CD4-positive, alpha-beta T cell (primary cell): ENCODE results near the gene TESK1. TPM values are rescaled to one million over a fixed set of nuclear protein-coding genes. Genes with fewer than 3 reads are reported as not detected.
A peak's percentile ranks its signal among the peaks of the same experiment; 100 is the strongest.

Experiments used
- ATAC-seq: fragments of 200-7000 bp; cut with Tn5 transposase; one replicate; pipeline ENCODE4 v1.10.0; 2022; ENCODE audit warnings: mild to moderate bottlenecking; ENCODE audit not compliant: poor library complexity
- CTCF ChIA-PET: fragments of 350-600 bp; sonication (Branson Sonifier 250); formaldehyde crosslinking; loops from one replicate; lab custom pipeline; 2021; ENCODE audit warnings: antibody characterized with exemption, inconsistent platforms; lab: Charles Lee
- POLR2A ChIA-PET: fragments of 350-600 bp; sonication (Branson Sonifier 250); formaldehyde crosslinking; loops from one replicate; lab custom pipeline; 2021; ENCODE audit warnings: antibody characterized with exemption, inconsistent platforms; lab: Charles Lee
- DNase-seq, 14 experiments: peaks; one replicate each; pipeline ENCODE4 v3.0.0-alpha.2; 2013 to 2020; ENCODE audit warnings: mixed read lengths in 2 of 14
- H3K27ac ChIP-seq, 2 donors: one replicate each; pipeline versions ENCODE4 v1.5.1 to v1.7.0; 2013; ENCODE audit warnings: low read length in 2 of 2, low read depth in 1 of 2, mild to moderate bottlenecking in 1 of 2
- H3K27me3 ChIP-seq, 2 experiments: 1 replicate in 1 of 2; 2 replicates in 1 of 2; pipeline versions ENCODE4 v1.6.1 to v1.7.0; 2013; ENCODE audit warnings: low read length in 2 of 2, control low read depth in 1 of 2, mild to moderate bottlenecking in 1 of 2, moderate library complexity in 1 of 2; ENCODE audit not compliant: insufficient read depth in 2 of 2, control insufficient read depth in 1 of 2
- H3K36me3 ChIP-seq: one replicate; pipeline ENCODE4 v1.6.1; 2013; ENCODE audit warnings: low read length, control low read depth; ENCODE audit not compliant: insufficient read depth
- H3K4me1 ChIP-seq: one replicate; pipeline ENCODE4 v1.6.1; 2013; ENCODE audit warnings: low read length, control low read depth; ENCODE audit not compliant: insufficient read depth
- H3K4me3 ChIP-seq: one replicate; pipeline ENCODE4 v1.5.1; 2013; ENCODE audit warnings: mild to moderate bottlenecking, low read length, moderate library complexity
- H3K9me3 ChIP-seq, 2 experiments: 1 replicate in 1 of 2; 2 replicates in 1 of 2; pipeline versions ENCODE4 v1.6.1 to v1.7.0; 2013; ENCODE audit warnings: low read length in 2 of 2, mild to moderate bottlenecking in 2 of 2, control low read depth in 1 of 2, moderate library complexity in 1 of 2; ENCODE audit not compliant: control insufficient read depth in 1 of 2, insufficient read depth in 1 of 2
- H3K27ac Mint-ChIP-seq: one replicate; pipeline ENCODE4 v1.8.0; 2020; ENCODE audit warnings: mixed read lengths
- H3K27me3 Mint-ChIP-seq: one replicate; pipeline ENCODE4 v1.8.0; 2021; ENCODE audit warnings: mixed read lengths
- H3K36me3 Mint-ChIP-seq: one replicate; pipeline ENCODE4 v1.8.0; 2021; ENCODE audit warnings: low read depth, mixed read lengths
- H3K4me1 Mint-ChIP-seq: one replicate; pipeline ENCODE4 v1.8.0; 2021; ENCODE audit warnings: low read depth, mixed read lengths
- H3K4me3 Mint-ChIP-seq: one replicate; pipeline ENCODE4 v1.8.0; 2020; ENCODE audit warnings: mild to moderate bottlenecking, mixed read lengths
- H3K9me3 Mint-ChIP-seq: one replicate; pipeline ENCODE4 v1.8.0; 2020; ENCODE audit warnings: mixed read lengths
- CTCF ChIP-seq: fragments of 200-600 bp; IDR thresholded peaks from one replicate; pipeline ENCODE4 v1.8.0; 2022; ENCODE audit warnings: antibody characterized with exemption, mild to moderate bottlenecking
- intact Hi-C, 2 experiments: fragments of 100-400 bp; cut with DNase I in 1 of 2; cut with micrococcal nuclease in 1 of 2; formaldehyde crosslinking; loops; one replicate each; pipeline versions ENCODE4 v1.15.1 to v1.9.0; 2023 to 2025; cut with DNase I, micrococcal nuclease
- polyA plus RNA-seq, 2 donors: library from polyadenylated mRNA; unstranded; fragments of 120-200 nt; gene quantifications; one replicate each; pipeline ENCODE4 v1.2.1, GENCODE V29; 2013
- total RNA-seq, 174 experiments: library from RNA in 2 of 174; stranded (reverse) in 2 of 174; gene quantifications; one replicate each; pipeline ENCODE4 v1.2.3 and lab custom pipeline; 2021 to 2026

The TESK1 gene, protein sequence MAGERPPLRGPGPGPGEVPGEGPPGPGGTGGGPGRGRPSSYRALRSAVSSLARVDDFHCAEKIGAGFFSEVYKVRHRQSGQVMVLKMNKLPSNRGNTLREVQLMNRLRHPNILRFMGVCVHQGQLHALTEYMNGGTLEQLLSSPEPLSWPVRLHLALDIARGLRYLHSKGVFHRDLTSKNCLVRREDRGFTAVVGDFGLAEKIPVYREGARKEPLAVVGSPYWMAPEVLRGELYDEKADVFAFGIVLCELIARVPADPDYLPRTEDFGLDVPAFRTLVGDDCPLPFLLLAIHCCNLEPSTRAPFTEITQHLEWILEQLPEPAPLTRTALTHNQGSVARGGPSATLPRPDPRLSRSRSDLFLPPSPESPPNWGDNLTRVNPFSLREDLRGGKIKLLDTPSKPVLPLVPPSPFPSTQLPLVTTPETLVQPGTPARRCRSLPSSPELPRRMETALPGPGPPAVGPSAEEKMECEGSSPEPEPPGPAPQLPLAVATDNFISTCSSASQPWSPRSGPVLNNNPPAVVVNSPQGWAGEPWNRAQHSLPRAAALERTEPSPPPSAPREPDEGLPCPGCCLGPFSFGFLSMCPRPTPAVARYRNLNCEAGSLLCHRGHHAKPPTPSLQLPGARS
- total RNA-seq (10 to 100 TPM; 18.5 to 18.6 TPM), total RNA-seq (lab: John Stamatoyannopoulos, UW) (11.8 to 56.4 (median 28.9) reads per million in 172 experiments)
- 26.1 TPM for polyA plus RNA-seq (2013, experiment 1 of 2)
- polyA plus RNA-seq (2013, experiment 2 of 2), result 28.1 TPM

DNA sequence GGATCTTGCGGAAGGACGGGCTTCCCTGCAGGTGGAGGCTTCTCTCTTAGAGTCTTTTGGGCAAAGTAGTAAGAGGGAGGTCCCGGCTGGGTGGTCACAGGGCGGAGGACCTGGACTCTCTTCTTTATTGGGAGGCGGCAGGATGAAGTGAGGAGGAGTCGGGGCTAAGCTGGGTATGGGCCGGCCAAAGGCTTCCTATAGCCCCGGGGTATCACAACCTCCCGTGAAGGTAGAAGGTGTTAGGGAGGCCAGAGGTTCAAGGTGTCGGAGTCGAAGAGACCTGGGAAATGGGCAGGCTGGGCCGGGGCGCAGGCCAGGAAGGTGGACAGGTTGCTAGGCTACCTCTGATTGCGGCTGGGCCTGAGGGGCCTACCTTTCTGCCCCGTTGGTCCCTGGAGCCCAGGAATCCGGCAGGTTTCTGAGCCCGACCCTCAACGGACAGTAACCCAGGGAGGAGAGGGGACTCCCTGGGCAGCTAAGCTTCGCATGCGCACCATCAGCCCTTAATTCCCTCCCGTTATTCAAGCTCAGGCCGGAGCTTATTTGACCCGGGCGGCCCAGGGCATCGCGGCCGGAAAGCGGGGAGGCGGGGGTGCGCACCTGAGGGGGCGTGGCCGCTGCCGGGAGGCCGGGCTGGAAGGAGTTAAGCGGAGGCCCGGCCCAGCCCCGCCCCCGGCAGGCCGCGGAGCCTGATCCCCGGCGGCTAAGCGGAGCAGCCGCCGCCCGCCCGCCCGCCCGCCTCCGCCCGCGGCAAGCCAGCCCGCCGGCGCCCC lies at the start of gene TESK1:
TESK1 (plus strand) TSS at position 685 of the 773 bp plus-strand sequence. CDS start 358 bp downstream, outside the sequence.
- intact Hi-C loops, result loop anchor here (1.0 to 10.0 kb wide), 12 partner anchors 42 to 1160 kb away; partner anchors contain the start of genes CCDC107 (in 2 of the 2), CREB3 (in 2 of the 2), RMRP (in 2 of the 2) and TLN1 (in 2 of the 2)
- no peaks in the 10 kb centered on the region for H3K9me3 ChIP-seq
- peaks cover 33% of the 10 kb centered on the region for H3K4me1 Mint-ChIP-seq
- H3K36me3 Mint-ChIP-seq, result peaks cover 26% of the 10 kb centered on the region
- POLR2A ChIA-PET, result interaction anchor here (1.7 to 3.9 kb wide), 6 partner anchors 12 to 127 kb away, joined by 7 to 45 read pairs (median 18); partner anchors contain the start of genes CCDC107, CD72, CREB3 and RMRP
- ATAC-seq, result peak; percentile 17
- H3K4me3 ChIP-seq, result peak within 1 kb of the TSS; percentile 94
- no peaks in the 10 kb centered on the region for H3K27me3 Mint-ChIP-seq
- H3K9me3 Mint-ChIP-seq, result no peaks in the 10 kb centered on the region
- H3K27ac ChIP-seq, result peak within 1 kb of the TSS; percentile 73 to 89
- CTCF ChIA-PET, result interaction anchor here (1.1 to 4.3 kb wide), 8 partner anchors 12 to 145 kb away, joined by 5 to 31 read pairs (median 10); partner anchors contain the start of genes CCDC107, CREB3, RMRP and TLN1
- peak; percentile 64 to 93 (median 80) for DNase-seq
- H3K36me3 ChIP-seq, result peaks cover 30% of the 10 kb centered on the region
- peak within 1 kb of the TSS; percentile 96 for H3K27ac Mint-ChIP-seq
- H3K4me3 Mint-ChIP-seq, result peak within 1 kb of the TSS; percentile 99
- H3K27me3 ChIP-seq, result no peaks in the 10 kb centered on the region
- H3K4me1 ChIP-seq, result peaks cover 43% of the 10 kb centered on the region
- TF ChIP-seq CTCF, result no peak

DNA sequence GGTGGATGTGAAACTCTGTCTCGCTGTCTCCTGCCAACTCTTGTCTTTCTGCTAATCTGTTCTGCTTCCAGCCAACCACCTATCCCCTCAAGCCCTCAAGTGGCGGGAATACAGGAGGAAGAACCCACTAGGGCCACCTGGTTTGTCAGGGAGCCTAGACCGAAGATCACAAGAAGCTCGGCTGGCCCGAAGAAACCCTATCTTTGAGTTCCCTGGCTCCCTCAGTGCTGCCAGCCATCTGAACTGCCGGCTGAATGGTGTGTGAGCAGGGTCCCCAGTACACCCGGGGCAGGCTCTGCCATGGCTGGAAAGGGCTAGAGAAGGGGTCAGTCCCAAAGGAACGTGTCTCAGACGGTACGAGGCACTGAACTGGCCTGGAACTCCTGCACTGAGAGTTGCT lies 49.2 kb upstream of the TESK1 start:
- no peak for ATAC-seq
- Mint-ChIP-seq H3K27ac (no peak overlapping the region), H3K9me3 (no peaks in the 10 kb centered on the region)

More for the DNA sequence above, 49.2 kb upstream of the TESK1 start:
- Mint-ChIP-seq H3K4me1 (no peaks in the 10 kb centered on the region), H3K4me3 (no peak overlapping the region), H3K27me3 (no peaks in the 10 kb centered on the region), H3K36me3 (no peaks in the 10 kb centered on the region)
- H3K36me3 ChIP-seq, result no peaks in the 10 kb centered on the region
- CTCF ChIA-PET, result no interaction called here
- H3K4me3 ChIP-seq, result no peak overlapping the region
- H3K27ac ChIP-seq, result no peak overlapping the region
- no peaks in the 10 kb centered on the region for H3K27me3 ChIP-seq
- no peaks in the 10 kb centered on the region for H3K9me3 ChIP-seq
- no peak for TF ChIP-seq CTCF
- intact Hi-C loops, result no loop called here
- DNase-seq, result no peak
- H3K4me1 ChIP-seq, result no peaks in the 10 kb centered on the region
- POLR2A ChIA-PET, result no interaction called here
